ENCODE results near the gene SYT6. TPM values are rescaled to one million over a fixed set of nuclear protein-coding genes. Genes with fewer than 3 reads are reported as not detected.
"Not testable (repeated sequence)": the region's sequence is repeated elsewhere in the genome, so short reads cannot be mapped to it uniquely, and the experiment has no call there.

SYT6 gene
- total RNA-seq, 1 donor from 2014 or later, result 0.10 TPM

GRCh38 chr1:114072246-114072645 is 81.4 kb downstream of the SYT6 start:
- no peak for DNase-seq

GRCh38 chr1:114069762-114070161 is 83.9 kb downstream of the SYT6 start:
- DNase-seq, result not testable (repeated sequence)

GRCh38 chr1:114068684-114069083 is 85.0 kb downstream of the SYT6 start:
- not testable (repeated sequence) for DNase-seq

GRCh38 chr1:114065671-114066070 is 88.0 kb downstream of the SYT6 start:
- not testable (repeated sequence) for DNase-seq

- no peak for DNase-seq
Observed at GRCh38 chr1:114063544-114063943, 90.1 kb downstream of the SYT6 start.

- DNase-seq, result no peak
Observed at GRCh38 chr1:114062477-114063099, 91.1 kb downstream of the SYT6 start.

GRCh38 chr1:114061121-114061830 is 92.4 kb downstream of the SYT6 start:
- DNase-seq, result no peak

GRCh38 chr1:114058236-114058635 is 95.4 kb downstream of the SYT6 start:
- not testable (repeated sequence) for DNase-seq

- no peak for DNase-seq
Observed at GRCh38 chr1:114054148-114054547, 99.5 kb downstream of the SYT6 start.

GRCh38 chr1:114048232-114048631 is 105.4 kb downstream of the SYT6 start:
- no peak for DNase-seq

- no peak for DNase-seq
Observed at GRCh38 chr1:114043548-114043947, 110.1 kb downstream of the SYT6 start.

- DNase-seq, result peak; percentile 25
Observed at GRCh38 chr1:114043054-114043453, 110.6 kb downstream of the SYT6 start.

- DNase-seq, result no peak
Observed at GRCh38 chr1:114040273-114041015, 113.2 kb downstream of the SYT6 start.

Other genes starting within 250 kb of the SYT6 start
- 37.4 TPM for gene AP4B1, start 249.1 kb downstream of the SYT6 start, total RNA-seq
- gene DCLRE1B, start 248.5 kb downstream of the SYT6 start, total RNA-seq, result 5.9 TPM
- 62.9 TPM for gene HIPK1, start 224.5 kb downstream of the SYT6 start, total RNA-seq
- 80.7 TPM for gene OLFML3, start 174.4 kb downstream of the SYT6 start, total RNA-seq